HG03097 (cell line): Measurements from ENCODE around the gene MAN1A1.
A peak's percentile ranks its signal among the peaks of the same experiment; 100 is the strongest.
"Not testable (repeated sequence)": the region's sequence is repeated elsewhere in the genome, so short reads cannot be mapped to it uniquely, and the experiment has no call there.

Experiments used
- ATAC-seq: cut with Tn5 transposase; IDR thresholded peaks from one replicate; pipeline ENCODE4 v1.9.1; 2021; ENCODE audit not compliant: unreplicated experiment, low FRiP score

Gene MAN1A1

GRCh38 chr6:119156757-119157505 is 192.6 kb downstream of the MAN1A1 start:
- ATAC-seq = no peak

DNA sequence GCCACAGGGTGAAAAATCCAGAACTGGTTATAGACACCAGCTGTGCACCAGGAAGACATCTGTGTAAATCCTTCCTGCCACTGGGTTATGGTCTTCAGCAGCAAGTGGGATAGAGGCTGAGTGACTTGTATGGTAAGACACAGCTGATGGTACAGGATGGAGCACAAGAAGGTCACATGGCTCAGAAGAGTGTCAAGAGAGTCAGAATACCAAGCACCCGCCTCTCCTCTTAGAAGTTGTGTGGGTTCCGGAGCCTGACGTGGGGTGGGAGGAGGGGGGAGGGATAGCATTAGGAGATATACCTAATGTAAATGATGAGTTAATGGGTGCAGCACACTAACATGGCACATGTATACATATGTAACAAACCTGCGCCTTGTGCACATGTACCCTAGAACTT is 193.5 kb downstream of the MAN1A1 start:
- not testable (repeated sequence) for ATAC-seq

- ATAC-seq = no peak
These were observed 197.4 kb downstream of the MAN1A1 start for GRCh38 chr6:119152187-119152586.

DNA sequence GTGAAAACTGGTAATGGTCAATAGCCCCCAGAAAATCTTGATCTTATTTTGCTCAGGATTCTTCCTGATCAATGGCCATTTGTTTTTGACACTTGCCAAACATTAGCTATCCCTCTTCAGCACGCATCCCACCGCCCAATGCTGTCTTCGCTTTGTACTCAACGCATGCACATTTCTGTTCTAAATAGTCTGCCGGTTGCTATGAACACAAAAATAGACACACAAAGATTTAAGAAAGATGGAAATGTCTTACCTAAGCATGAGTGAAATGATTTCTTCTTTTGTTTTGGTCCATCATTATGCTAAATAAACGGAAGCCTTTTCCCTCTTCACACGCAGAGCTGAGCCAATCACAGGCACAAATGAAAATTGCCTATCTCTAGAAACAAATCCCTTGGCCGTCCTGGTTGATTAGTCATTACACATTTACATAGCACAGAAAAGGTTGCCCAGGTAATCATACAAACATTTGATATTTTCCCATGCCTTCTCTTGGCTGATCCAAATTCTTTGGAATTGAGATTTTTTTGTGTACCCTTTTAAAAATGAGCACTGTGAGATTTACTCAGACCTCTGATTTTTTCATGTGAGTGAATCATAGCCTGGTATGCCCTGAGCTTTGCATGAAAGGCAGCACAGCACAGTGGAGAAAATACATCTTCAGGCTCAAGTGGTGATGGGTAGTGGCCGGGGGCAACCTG is 200.6 kb downstream of the MAN1A1 start:
- ATAC-seq = no peak

DNA sequence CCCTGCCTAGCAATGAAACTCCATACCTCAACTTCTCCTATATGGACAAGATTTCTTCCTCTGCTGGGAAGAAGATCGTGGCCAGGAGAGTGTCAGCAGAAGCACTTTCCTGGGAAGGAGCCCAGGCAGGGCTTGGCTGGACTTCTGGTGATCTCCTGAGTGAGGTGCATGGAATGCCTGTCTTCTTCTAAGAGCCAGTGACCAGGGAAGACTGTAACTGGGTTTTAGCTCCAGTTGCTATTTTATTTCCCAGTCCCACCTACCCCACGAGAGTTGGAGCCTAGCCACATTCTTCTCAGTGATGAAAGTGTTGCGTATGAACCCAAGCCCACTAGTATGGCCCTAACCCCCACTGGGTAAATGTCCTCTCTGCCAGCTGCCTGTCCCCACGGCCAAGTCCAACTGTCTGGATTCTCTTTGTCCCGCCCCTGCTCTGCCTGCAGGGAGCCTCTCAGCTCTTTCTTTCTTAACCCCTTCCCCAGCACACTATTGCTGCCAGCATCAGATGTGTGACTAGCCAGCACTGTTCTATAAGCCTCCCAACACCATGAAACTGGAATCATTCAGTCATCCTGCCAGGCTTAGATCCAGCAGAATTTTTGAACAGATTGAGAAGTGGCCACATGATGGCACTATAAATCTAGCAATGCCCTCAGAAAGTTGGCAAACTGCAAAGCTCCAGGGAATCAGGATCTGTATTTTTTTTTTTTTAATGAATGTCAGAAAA is 201.3 kb downstream of the MAN1A1 start:
- no peak for ATAC-seq

GRCh38 chr6:119147101-119148053 is 202.2 kb downstream of the MAN1A1 start:
- peak; percentile 98 for ATAC-seq

- no peak for ATAC-seq
These were observed 204.4 kb downstream of the MAN1A1 start for GRCh38 chr6:119145111-119145510.

GRCh38 chr6:119142637-119143036 is 206.9 kb downstream of the MAN1A1 start:
- ATAC-seq = no peak

DNA sequence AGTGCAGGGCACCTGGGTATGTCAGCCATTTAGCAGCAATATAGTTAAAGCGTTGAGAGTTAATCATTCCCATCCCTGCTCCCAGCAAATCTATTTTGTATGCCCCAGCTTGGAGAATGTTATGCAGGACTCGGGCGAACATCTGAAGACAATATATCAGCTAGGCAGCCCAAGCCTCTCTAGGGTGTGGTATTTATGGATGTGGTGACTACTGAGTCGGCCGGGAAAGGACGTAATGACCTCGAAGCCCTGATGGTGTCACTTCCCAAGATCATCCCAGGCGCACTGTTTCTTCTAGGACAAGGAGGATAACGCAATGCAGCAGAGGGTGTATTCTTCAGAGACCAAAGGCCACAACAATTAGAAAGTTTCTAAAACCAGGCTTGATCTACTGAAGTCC is 207.5 kb downstream of the MAN1A1 start:
- no peak for ATAC-seq

DNA sequence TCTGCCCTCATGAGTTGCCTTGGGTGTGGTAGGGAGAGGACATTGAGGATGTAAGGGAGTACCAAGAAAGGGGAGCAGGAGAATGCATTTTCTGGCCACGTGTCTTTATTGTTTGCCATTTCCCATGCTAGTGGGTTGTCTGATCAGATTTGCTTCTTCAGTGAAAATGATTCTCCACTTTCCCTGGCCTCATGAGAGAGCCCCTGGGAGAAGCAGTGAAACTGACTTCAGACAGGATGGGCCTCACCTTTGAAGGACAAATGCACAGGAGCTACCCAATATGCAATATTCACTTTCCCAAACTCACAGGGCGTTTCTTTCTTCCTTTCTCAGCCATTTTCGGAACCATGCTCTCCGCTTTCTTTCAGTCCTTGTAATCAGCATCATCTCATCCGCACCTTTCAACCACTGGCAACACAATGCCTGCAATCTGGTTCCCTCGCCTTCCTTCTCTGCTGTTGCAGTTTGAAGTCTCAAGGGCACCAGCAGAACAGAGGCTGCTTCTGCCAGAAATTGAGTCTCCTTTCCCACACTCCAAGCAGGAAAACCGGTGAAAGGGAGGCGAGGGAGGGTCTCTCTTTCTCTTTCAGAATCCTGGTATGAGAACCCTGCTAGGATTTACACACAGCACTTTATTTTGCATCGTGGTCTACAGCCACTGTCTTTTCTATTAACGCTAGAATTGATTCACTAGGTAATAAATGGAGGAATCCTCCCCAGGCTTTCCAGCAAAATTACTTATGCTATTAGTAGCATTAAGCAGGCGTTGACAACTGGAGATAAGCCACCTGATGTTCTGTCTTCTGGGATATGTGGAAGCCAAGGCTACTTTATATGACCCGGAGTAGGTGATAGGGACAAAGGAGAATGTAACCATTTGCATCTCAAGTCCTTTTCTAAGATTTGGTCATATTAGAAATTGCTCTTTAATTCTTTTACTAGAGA is 209.1 kb downstream of the MAN1A1 start:
- no peak for ATAC-seq

- peak; percentile 77 for ATAC-seq
These were observed 210.5 kb downstream of the MAN1A1 start for GRCh38 chr6:119138906-119139541.

DNA sequence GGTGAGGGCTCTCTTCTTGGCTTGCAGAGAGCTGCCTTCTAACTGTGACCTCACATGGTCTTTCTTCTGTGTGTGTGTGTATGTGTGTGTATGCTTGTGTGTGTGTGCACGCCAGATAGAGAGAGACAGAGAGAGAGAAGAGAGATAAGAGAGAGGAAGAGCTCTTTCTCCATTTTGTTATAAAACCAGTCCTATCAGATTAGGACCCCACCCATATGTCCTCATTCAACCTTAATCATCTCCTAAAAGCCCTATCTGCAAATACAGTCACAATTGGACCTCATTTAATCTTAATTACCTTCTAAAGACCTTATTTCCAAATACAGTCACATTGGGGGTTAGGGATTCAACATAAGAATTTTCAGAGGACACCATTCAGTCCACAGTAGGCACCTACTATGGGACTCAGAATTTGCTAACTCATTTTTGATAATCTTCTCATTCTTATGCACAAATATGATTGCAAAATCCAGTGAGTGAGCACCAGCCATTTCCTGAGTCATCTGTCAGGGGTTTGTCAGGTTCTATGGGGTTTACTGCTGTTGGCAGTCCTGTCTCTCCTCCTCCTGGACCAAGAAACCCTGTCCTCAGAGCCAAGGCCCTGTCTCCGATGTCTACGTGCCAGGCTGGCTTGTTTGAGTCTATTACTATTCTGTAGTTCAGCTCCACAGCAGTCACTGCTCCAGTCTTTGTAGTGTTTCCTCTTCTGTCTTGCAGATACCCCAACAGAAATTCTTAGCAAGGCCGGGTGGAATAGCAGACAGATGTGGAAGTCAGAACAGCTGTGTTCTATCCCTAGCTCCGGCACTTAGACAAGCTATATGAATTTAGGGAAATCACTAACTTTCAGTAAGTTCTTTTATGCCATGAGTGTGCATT is 212.1 kb downstream of the MAN1A1 start:
- no peak for ATAC-seq

GRCh38 chr6:119134752-119135151 is 214.8 kb downstream of the MAN1A1 start:
- no peak for ATAC-seq

DNA sequence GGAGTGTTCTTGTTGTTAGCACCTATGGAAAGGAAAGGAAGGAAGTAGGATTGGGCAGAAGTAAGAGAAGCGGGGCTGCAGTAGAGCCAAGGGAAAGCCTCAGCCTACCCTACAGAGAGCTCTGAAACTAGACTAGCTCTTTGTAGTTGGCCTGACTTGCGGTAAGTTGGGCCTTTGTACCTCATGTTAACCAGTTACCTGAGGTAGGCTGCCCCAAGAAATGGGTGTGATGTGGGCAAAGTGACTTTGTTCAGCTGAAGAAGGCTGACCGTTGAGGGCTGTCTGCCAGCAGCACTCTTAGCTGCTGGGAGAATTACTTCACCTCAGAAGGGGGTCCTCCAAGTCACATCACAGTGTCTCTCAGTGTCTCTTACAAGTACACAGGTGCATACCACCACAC is 216.2 kb downstream of the MAN1A1 start:
- ATAC-seq = no peak

DNA sequence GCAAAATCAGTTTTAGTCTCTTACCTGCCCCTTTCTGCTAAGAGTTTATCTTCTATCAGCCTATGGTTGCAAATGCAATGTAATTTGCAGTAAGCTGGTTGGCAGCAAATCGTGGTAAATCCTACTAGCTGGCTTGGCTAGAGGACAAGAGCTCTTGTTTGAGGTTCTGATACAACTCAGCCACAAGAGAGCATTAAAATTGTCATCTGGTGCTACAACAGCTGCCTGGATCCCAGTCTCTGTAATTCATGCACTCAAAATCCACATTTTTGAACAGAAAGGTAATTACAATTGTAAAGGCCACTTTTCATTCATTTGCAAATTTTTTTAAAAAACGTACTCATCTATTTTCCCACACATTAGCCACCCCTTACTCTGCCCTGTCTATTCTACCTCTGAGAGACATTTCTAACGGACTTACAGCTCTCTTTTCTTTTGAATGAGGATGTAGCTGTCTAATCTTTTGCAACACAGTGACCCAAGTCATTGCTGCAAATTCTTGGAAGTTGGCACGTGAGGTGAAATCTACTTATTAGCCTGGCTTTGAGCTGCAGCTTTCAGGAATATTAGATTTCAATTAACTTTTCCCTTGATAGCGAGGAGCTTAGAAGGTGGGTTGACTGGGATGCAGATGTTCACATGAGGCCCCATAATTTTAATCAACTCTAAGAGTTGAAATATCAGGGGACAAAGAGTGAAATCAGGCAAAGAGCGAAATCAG is 217.1 kb downstream of the MAN1A1 start:
- ATAC-seq = no peak

DNA sequence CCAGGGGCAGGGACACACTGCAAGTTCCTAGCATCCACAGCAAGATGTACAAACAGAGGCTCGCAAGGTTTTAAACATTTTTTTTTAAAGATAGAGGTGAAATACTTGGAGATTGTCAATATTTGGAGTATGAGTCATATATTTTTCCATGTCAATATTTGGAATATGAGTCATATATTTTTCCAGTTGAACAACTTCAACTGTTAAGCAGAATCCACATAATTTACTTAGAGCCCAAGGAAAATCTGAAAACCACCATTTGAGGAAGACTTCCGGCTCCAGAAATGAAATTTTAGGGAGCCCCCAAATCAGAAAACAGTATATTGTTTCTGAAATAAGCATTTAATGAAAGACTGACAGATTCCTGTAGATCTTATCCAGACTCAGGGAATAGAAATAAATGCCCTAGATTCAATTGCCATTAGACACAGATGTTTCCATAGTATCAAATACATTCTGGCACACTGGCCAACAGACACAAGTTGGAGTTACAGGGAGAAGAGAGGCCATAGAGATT is 219.5 kb downstream of the MAN1A1 start:
- ATAC-seq = no peak
